SJCRH30 (cell line): ENCODE results near the gene PRKCA. TPM values are rescaled to one million over a fixed set of nuclear protein-coding genes. Genes with fewer than 3 reads are reported as not detected.
"Not testable (repeated sequence)": the region's sequence is repeated elsewhere in the genome, so short reads cannot be mapped to it uniquely, and the experiment has no call there.

Source experiments
- DNase-seq, 2 experiments: peaks; one replicate each; pipeline ENCODE4 v3.0.0-alpha.2; 2015 to 2020
- H3K27ac ChIP-seq: fragments of 250-450 bp; sonication (Bioruptor Pico); 2 replicates; pipeline ENCODE4 v1.5.1; 2020; ENCODE audit warnings: mild to moderate bottlenecking, moderate library complexity
- H3K27me3 ChIP-seq: fragments of 250-450 bp; sonication (Bioruptor Pico); 2 replicates; pipeline ENCODE4 v1.5.1; 2020; ENCODE audit warnings: mild to moderate bottlenecking, moderate library complexity
- H3K36me3 ChIP-seq: fragments of 250-450 bp; sonication (Bioruptor Pico); 2 replicates; pipeline ENCODE4 v1.5.1; 2020; ENCODE audit warnings: mild to moderate bottlenecking, moderate library complexity
- H3K4me1 ChIP-seq: fragments of 250-450 bp; sonication (Bioruptor Pico); 2 replicates; pipeline ENCODE4 v1.5.1; 2020; ENCODE audit warnings: mild to moderate bottlenecking, moderate library complexity
- H3K4me3 ChIP-seq: fragments of 250-450 bp; sonication (Bioruptor Pico); 2 replicates; pipeline ENCODE4 v1.5.1; 2020; ENCODE audit warnings: mild to moderate bottlenecking, moderate library complexity
- H3K9me3 ChIP-seq: fragments of 250-450 bp; sonication (Bioruptor Pico); replicated peaks from 2 replicates; pipeline ENCODE4 v1.5.1; 2020; ENCODE audit warnings: mild to moderate bottlenecking, moderate library complexity
- total RNA-seq: library from RNA; depleted of rRNA; stranded (reverse); fragments of >200 nt; shearing (Covaris generic); gene quantifications from 2 replicates; pipeline ENCODE4 v1.2.3, GENCODE V29; 2014

PRKCA gene
- total RNA-seq, 1 experiment from 2014 or later = 24.7 TPM

GRCh38 chr17:66593116-66593515 is 290.7 kb downstream of the PRKCA start:
- DNase-seq = no peak
- H3K27ac ChIP-seq = no peak overlapping the region

GRCh38 chr17:66595893-66596292 is 293.5 kb downstream of the PRKCA start:
- no peaks in the 10 kb centered on the region for H3K27me3 ChIP-seq
- no peak for DNase-seq
- H3K36me3 ChIP-seq = no peaks in the 10 kb centered on the region
- H3K27ac ChIP-seq = no peak overlapping the region
- H3K9me3 ChIP-seq = no peaks in the 10 kb centered on the region
- H3K4me3 ChIP-seq = no peak overlapping the region
- H3K4me1 ChIP-seq = no peaks in the 10 kb centered on the region

More at GRCh38 chr17:66593116-66593515, 290.7 kb downstream of the PRKCA start:
- no peaks in the 10 kb centered on the region for H3K27me3 ChIP-seq
- H3K4me3 ChIP-seq = no peak overlapping the region
- H3K9me3 ChIP-seq = no peaks in the 10 kb centered on the region; the same call in 1 of the 2 replicates
- H3K4me1 ChIP-seq = no peaks in the 10 kb centered on the region
- no peaks in the 10 kb centered on the region for H3K36me3 ChIP-seq

- Histone ChIP-seq H3K4me3 (no peak overlapping the region), H3K27me3 (no peaks in the 10 kb centered on the region), H3K4me1 (no peaks in the 10 kb centered on the region), H3K9me3 (no peaks in the 10 kb centered on the region), H3K27ac (no peak overlapping the region), H3K36me3 (no peaks in the 10 kb centered on the region)
- DNase-seq = no peak
Observed at GRCh38 chr17:66602659-66603384, 300.4 kb downstream of the PRKCA start.

- DNase-seq = no peak
- no peaks in the 10 kb centered on the region for H3K9me3 ChIP-seq
- H3K4me1 ChIP-seq = no peaks in the 10 kb centered on the region
- H3K27ac ChIP-seq = no peak overlapping the region
- no peaks in the 10 kb centered on the region for H3K27me3 ChIP-seq
- no peak overlapping the region for H3K4me3 ChIP-seq
- H3K36me3 ChIP-seq = no peaks in the 10 kb centered on the region
Observed at GRCh38 chr17:66604376-66604775, 302.0 kb downstream of the PRKCA start.

- Histone ChIP-seq H3K4me1 (no peaks in the 10 kb centered on the region), H3K27ac (no peak overlapping the region), H3K36me3 (no peaks in the 10 kb centered on the region), H3K27me3 (no peaks in the 10 kb centered on the region), H3K9me3 (no peaks in the 10 kb centered on the region), H3K4me3 (no peak overlapping the region)
- DNase-seq = no peak
Observed at GRCh38 chr17:66605541-66605940, 303.1 kb downstream of the PRKCA start.

GRCh38 chr17:66610361-66611133 is 308.1 kb downstream of the PRKCA start:
- H3K27me3 ChIP-seq = no peaks in the 10 kb centered on the region
- H3K9me3 ChIP-seq = peaks cover 9% of the 10 kb centered on the region
- peaks cover 26% of the 10 kb centered on the region for H3K4me1 ChIP-seq
- H3K27ac ChIP-seq = no peak overlapping the region
- H3K36me3 ChIP-seq = 0 out of 2 replicates have a peak, but pooled peaks cover 2% of the 10 kb centered on the region
- no peak for DNase-seq
- no peak overlapping the region for H3K4me3 ChIP-seq

GRCh38 chr17:66611397-66611796 is 309.0 kb downstream of the PRKCA start:
- H3K9me3 ChIP-seq = peaks cover 9% of the 10 kb centered on the region
- H3K4me1 ChIP-seq = peaks cover 26% of the 10 kb centered on the region
- H3K27ac ChIP-seq = no peak overlapping the region
- no peak overlapping the region for H3K4me3 ChIP-seq
- H3K27me3 ChIP-seq = no peaks in the 10 kb centered on the region
- no peak for DNase-seq
- H3K36me3 ChIP-seq = 0 out of 2 replicates have a peak, but pooled peaks cover 2% of the 10 kb centered on the region

- Histone ChIP-seq H3K27ac (peak overlapping the region; percentile 89), H3K4me1 (peaks cover 26% of the 10 kb centered on the region), H3K9me3 (peaks cover 9% of the 10 kb centered on the region), H3K36me3 (0 out of 2 replicates have a peak, but pooled peaks cover 2% of the 10 kb centered on the region), H3K4me3 (no peak overlapping the region), H3K27me3 (no peaks in the 10 kb centered on the region)
- peak; percentile 81 to 92 for DNase-seq
Observed at GRCh38 chr17:66612993-66613392, 310.6 kb downstream of the PRKCA start.

GRCh38 chr17:66614469-66614868 is 312.1 kb downstream of the PRKCA start:
- no peak for DNase-seq
- Histone ChIP-seq H3K36me3 (0 out of 2 replicates have a peak, but pooled peaks cover 2% of the 10 kb centered on the region), H3K4me3 (no peak overlapping the region), H3K4me1 (peaks cover 33% of the 10 kb centered on the region), H3K27me3 (no peaks in the 10 kb centered on the region), H3K27ac (peak overlapping the region; percentile 89; the same call in 1 of the 2 replicates), H3K9me3 (peaks cover 9% of the 10 kb centered on the region)

- no peaks in the 10 kb centered on the region for H3K36me3 ChIP-seq
- H3K4me3 ChIP-seq = peak overlapping the region; percentile 29
- H3K9me3 ChIP-seq = no peaks in the 10 kb centered on the region
- peak overlapping the region; percentile 78 for H3K27ac ChIP-seq
- peaks cover 25% of the 10 kb centered on the region for H3K4me1 ChIP-seq
- H3K27me3 ChIP-seq = no peaks in the 10 kb centered on the region
- peak; percentile 70 to 86 for DNase-seq
Observed at GRCh38 chr17:66619206-66619605, 316.8 kb downstream of the PRKCA start.

- Histone ChIP-seq H3K36me3 (no peaks in the 10 kb centered on the region), H3K27me3 (no peaks in the 10 kb centered on the region), H3K27ac (peak overlapping the region; percentile 78; the same call in 1 of the 2 replicates), H3K4me1 (peaks cover 15% of the 10 kb centered on the region), H3K4me3 (no peak overlapping the region), H3K9me3 (no peaks in the 10 kb centered on the region)
- no peak for DNase-seq
Observed at GRCh38 chr17:66620528-66620927, 318.1 kb downstream of the PRKCA start.

- not testable (repeated sequence) for H3K27me3 ChIP-seq, H3K36me3 ChIP-seq, H3K4me3 ChIP-seq, DNase-seq, H3K27ac ChIP-seq, H3K4me1 ChIP-seq, H3K9me3 ChIP-seq
Observed at GRCh38 chr17:66624630-66625029, 322.2 kb downstream of the PRKCA start.

- H3K9me3 ChIP-seq = no peaks in the 10 kb centered on the region
- no peaks in the 10 kb centered on the region for H3K36me3 ChIP-seq
- no peak overlapping the region for H3K4me3 ChIP-seq
- DNase-seq = peak in 1 of 2 experiments; percentile 58
- no peaks in the 10 kb centered on the region for H3K27me3 ChIP-seq
- H3K27ac ChIP-seq = no peak overlapping the region
- H3K4me1 ChIP-seq = no peaks in the 10 kb centered on the region
Observed at GRCh38 chr17:66625311-66625767, 322.9 kb downstream of the PRKCA start.

GRCh38 chr17:66627985-66628384 is 325.6 kb downstream of the PRKCA start:
- no peaks in the 10 kb centered on the region for H3K9me3 ChIP-seq
- H3K27ac ChIP-seq = no peak overlapping the region

GRCh38 chr17:66629762-66630161 is 327.3 kb downstream of the PRKCA start:
- DNase-seq = no peak
- Histone ChIP-seq H3K27me3 (no peaks in the 10 kb centered on the region), H3K27ac (no peak overlapping the region), H3K4me1 (no peaks in the 10 kb centered on the region), H3K36me3 (no peaks in the 10 kb centered on the region; the same call in 1 of the 2 replicates), H3K4me3 (no peak overlapping the region), H3K9me3 (no peaks in the 10 kb centered on the region)

More at GRCh38 chr17:66627985-66628384, 325.6 kb downstream of the PRKCA start:
- Histone ChIP-seq H3K4me1 (no peaks in the 10 kb centered on the region), H3K27me3 (no peaks in the 10 kb centered on the region), H3K4me3 (no peak overlapping the region), H3K36me3 (no peaks in the 10 kb centered on the region)
- no peak for DNase-seq
